Tibial nerve (tissue), 3 donors: ENCODE measurements around the gene IRF3.

ENCODE experiments used
- EP300 ChIP-seq, 2 donors: sonication (generic); formaldehyde crosslinking; IDR thresholded peaks; one replicate each; pipeline ENCODE4 v1.6.1; 2017; ENCODE audit warnings: antibody characterized with exemption in 2 of 2, mild to moderate bottlenecking in 1 of 2
- POLR2A ChIP-seq, 2 donors: fragments of 450-650 bp; IDR thresholded peaks; one replicate each; pipeline ENCODE4 v1.6.1; 2017; ENCODE audit warnings: antibody characterized with exemption in 2 of 2, mild to moderate bottlenecking in 2 of 2, moderate library complexity in 2 of 2

GRCh38 chr19:49646586-49646985, 19.1 kb downstream of the IRF3 start:
- TF ChIP-seq EP300 (IDR thresholded peaks at IDR 0.05) (no peak), POLR2A (IDR thresholded peaks at IDR 0.05) (no peak)
